ENCODE measurements around the gene RIOK1.
A peak's percentile ranks its signal among the peaks of the same experiment; 100 is the strongest.

RIOK1 gene

DNA sequence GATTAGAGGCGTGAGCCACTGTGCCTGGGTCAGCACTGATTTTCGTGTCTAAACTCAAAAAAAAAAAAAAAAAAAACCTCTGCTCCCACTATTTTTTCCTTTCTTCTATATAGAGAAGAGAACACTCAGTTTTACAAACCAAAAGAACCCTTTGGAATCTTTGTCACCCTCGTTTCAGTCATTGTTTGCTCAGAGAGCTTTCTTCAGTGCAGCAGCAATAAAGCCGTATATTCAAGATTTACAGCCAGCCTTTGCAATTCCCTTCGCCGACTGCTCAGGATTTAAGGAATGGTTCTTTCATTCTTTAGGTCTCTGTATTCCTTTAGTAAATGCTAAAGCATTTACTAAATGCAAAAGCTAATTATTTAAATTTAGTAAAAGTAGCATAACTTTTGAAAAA, 20.1 kb downstream of the RIOK1 start:
- DNase-seq (ENCODE audit: low spot score), result no peak

DNA sequence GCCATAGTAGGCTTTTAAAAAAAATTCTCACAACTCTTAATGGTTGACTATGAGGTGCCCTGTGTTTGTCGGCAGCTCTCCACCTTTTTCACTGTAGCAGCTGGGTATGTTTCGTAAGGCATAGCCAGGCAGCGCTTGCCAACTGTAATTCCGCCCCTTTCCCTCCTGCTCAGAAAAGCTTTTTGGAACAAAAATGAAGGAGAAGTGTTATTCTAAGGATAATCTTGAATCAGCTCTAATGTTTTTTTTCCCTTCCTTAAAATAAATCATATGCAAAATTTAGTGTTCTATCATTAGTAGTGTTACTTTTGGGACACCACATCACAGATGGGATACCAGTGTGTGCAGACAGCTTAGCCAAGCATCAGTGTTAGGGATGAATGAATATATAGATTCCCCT, 21.2 kb downstream of the RIOK1 start:
- no peak for DNase-seq (ENCODE audit: low spot score)

DNA sequence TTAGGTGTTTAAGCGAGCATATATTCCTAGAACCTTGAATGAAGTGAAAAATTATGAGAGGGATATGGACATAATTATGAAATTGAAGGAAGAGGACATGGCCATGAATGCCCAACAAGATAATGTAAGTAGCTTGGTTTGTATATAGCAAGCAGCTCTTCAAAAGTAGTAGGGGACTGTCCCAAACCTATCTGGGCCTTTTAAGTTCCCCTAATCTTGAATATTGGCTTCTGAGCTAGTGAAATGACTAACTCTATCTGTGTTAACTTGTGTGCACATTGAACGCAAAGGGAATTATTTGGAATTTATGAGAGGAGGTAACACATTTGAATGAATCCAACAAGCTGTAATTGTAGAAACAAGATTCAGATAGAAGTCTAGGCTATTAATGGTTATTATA, 21.7 kb downstream of the RIOK1 start:
- DNase-seq (ENCODE audit: low spot score), result no peak

DNA sequence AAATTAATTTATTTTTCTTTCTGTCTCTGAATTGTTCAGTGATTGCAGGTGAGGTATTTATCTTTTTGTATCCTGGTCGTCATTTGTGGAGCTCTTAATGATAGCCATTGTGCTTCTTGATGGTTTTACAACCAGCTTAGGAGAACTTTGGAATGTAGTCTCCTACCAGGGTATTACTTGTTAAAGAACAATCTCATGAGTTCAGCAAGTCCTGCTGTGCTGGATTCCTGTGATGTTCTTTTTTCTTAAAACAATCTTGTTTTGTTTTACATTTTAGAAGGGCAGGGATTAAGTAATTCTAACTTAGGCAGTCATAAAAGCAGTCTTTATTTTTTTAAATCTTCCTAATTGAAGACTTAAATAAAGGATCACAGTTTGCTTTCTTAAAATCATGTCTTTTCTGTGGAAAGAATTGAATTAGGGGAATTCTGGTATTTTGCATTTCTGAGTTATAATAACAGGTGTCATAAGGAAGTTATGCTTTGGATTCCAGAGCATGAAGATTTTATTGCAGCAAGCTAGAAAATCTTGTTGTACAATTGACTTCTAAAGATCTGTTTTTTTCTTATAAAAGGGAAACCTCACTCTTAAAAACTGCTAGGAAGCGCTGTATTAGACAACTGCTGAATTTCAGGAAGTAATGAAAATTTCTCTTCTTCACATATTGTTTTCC, 23.7 kb downstream of the RIOK1 start:
- peak; percentile 29 for DNase-seq (ENCODE audit: low spot score)

DNA sequence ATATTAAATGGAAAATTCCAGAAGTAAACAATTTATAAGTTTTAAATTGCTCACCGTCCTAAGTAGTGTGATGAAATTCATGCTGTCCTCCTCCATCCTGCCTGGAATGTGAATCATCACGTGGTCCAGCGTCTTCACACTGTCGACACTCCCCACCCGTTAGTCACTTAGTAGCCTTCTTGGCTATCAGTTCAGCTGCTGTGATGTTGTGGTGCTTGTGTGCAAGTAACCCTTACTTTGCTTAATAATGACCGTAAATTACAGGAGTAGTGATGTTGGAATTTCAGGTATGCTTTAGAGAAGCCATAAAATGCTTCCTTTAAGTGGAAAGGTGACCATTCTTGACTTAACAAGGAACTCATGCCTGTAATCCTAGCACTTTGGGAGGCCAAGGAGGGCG, 25.2 kb downstream of the RIOK1 start:
- DNase-seq (ENCODE audit: low spot score), result no peak

DNA sequence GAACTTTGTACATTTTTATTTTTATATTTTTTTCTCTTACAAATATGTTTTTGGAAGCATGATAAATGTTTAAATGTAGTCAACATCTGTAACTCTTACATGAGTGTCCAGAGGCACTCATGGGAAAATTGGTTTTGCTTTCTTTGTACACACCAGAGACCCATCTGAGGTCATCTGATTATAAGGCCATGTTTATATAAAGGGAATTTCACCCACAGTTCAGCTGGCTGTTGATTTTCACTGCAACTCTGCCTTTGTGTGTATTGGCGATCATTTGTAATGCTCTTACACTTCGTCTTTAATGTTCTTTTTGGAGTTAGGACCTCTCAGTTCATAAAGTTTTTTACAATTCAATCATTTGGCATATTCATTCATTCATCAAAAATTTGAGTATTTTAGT, 28.1 kb downstream of the RIOK1 start:
- no peak for DNase-seq (ENCODE audit: low spot score)

DNA sequence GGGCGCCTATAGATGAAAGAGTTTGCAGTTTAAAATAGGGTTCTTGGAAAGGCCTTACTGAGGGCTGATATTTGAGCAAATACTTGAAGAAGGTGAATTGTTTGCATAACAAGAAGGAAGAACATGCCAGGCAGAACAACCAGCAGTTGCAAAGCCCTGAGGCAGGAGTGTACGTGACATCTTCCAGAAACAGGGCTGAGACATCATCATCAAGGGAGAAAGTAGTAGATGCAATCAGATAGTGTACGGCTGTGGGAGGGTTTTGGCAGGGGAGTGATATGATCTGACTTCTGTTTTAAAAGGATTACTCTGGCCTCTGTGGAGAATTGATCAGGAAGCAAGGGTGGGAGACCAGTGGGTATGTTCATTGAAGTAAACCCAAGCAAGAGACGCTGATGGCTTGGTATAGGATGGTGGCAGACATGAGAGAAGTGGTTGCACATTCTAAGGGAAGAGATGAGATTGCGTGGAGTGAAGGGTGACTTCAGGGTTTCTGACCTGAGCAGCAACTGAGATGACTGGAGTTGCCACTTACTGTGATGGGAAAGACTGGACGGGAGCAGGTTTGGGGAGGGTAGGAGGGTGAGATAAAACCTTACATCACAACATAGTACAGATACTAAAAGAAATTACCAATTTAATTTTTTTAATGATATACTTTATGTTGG, 28.8 kb downstream of the RIOK1 start:
- DNase-seq (ENCODE audit: low spot score), result no peak

DNA sequence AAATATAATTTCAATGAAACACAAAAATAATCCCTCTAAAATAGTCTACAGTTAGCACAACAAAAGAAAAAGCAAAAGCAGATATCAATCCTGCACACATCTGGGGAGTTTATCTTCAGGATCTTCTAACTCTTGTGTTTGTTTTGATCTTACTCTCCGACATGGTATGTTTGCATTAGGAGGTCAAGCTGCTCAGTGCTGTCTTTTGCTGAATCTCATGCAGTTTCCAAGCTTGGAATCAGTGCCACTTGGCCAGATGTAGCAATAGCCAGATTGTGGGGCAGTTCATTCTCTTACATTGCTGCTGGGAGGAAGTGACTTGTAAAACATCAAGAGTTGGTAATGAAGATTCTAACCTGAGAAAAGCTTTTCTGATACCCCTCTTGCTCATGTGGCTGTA, 29.5 kb downstream of the RIOK1 start:
- DNase-seq (ENCODE audit: low spot score), result no peak

DNA sequence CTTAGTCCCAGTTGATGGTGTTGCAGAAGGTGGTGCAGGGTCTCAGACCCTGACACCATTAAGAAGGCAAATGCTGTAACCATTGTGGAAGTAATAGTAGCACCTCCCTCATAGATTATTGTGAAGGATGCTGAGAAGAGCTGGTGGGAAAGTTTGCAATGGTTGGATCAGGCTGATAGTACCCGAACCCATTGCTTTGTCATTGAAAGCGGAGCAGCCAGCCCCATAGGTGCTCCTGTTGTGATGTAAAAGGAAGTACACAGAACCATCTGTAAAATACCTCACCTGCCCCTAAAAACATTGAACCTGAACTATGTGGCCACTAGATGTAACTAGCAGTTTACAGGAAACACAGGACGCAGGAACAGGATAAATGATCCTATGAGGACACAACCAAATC, 31.5 kb downstream of the RIOK1 start:
- DNase-seq (ENCODE audit: low spot score), result peak; percentile 25

DNA sequence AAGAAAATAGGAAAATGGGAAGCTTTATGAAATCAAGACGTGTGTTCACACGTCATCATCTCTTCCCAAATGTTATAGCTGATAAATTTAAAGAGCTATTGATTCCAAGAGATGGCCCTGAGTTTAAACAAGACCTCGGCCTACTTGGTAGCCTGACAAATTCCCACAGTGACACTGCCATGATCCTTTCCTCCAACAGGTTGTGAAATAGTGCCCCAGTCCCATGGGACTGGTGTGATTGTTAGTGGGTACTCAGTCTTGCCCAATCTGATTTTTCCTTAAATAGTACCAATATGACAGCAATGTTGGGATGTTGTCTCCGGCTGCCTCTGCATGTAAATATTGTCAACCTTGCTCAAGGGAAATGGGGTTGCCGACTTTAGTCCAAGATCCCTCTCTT, 34.5 kb downstream of the RIOK1 start:
- DNase-seq (ENCODE audit: low spot score), result no peak

DNA sequence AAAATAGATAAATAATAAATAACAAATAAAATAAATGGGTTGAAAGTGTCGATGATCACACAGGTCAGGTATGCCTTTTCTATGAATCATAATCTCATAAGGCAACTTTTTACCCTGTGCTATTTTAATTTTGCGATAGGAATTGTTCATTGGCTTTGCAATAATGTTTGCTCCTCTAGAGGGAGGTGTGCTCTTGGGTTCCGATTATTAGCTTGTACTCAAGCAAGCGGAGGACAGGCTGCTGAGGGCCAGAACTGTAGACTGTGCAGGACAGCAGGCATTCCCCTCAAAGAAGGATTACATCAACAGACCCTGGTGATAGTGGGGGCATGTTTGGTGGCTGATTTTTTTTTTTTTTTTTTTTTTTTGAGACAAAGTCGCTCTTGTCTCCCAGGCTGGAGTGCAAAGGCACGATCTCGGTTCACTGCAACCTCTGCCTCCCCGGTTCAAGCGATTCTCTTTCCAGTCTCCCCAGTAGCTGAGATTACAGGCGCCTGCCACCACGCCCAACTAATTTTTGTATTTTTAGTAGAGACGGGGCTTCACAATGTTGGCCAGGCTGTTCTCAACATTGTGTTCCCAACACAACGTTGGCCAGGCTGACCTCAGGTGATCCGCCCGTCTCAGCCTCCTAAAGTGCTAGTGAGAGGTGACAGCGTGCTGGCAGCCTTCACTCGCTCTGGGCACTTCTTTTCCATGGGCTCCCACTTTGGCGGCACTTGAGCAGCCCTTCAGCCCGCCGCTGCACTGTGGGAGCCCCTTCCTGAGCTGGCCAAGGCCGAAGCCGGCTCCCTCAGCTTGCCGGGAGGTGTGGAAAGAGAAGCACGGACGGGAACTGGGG, 35.6 kb downstream of the RIOK1 start:
- DNase-seq (ENCODE audit: low spot score), result peak; percentile 45

DNA sequence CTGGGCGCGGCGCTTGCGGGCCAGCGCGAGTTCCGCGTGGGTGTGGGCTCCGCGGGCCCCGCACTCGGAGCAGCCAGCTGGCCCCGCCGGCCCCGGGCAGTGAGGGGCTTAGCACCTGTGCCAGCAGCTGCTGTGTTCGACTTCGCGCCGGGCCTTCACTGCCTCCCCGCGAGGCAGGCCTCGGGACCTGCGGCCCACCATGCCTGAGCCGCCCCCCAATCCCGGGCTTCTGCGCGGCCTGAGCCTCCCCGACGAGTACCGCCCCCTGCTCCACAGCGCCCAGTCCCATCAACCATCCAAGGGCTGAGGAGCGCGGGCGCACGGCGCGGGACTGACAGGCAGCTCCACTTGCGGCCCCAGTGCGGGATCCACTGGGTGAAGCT, 36.2 kb downstream of the RIOK1 start:
- no peak for DNase-seq (ENCODE audit: low spot score)

DNA sequence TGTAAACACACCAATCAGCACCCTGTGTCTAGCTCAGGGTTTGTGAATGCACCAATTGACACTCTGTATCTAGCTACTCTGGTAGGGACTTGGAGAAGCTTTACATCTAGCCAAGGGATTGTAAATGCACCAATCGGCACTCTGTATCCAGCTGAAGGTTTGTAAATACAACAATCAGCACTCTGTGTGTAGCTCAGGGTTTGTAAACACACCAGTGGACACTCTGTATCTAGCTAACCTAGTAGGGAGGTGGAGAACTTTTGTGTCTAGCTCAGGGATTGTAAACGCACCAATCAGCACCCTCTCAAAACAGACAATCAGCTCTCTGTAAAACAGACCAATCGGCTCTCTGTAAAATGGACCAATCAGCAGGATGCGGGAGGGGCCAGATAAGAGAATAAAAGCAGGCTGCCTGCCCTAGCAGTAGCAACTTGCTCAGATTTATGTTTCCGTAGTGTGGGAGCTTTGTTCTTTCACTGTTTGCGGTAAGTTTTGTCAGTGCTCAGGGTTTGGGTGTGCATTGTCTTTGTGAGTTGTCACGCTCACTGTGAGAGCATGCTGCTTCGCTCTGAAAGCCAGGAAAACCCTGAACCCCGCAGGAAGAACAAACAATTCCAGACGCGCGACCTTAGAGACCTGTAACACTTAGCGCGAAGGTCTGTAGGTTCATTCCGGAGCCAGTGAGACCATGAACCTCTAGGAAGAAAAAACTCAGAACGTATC, 37.0 kb downstream of the RIOK1 start:
- DNase-seq (ENCODE audit: low spot score), result no peak

DNA sequence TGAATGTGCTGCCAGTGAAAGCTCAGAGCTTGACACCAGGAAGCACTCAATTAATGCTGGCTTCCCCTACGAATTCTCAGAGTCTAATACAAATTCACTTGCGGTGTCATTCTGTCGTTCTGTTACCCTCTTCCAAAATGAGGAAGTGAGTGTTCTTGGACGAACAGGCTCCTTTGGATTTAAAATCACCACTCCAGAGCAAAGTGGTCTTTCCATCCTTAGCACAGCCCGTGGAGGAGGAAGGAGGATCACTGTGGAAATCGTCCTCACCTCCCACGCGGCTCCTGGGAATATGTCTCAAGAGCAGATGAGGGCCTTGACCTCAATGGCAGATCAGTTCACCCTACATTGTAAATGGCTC, 41.7 kb downstream of the RIOK1 start:
- DNase-seq (ENCODE audit: low spot score), result no peak

DNA sequence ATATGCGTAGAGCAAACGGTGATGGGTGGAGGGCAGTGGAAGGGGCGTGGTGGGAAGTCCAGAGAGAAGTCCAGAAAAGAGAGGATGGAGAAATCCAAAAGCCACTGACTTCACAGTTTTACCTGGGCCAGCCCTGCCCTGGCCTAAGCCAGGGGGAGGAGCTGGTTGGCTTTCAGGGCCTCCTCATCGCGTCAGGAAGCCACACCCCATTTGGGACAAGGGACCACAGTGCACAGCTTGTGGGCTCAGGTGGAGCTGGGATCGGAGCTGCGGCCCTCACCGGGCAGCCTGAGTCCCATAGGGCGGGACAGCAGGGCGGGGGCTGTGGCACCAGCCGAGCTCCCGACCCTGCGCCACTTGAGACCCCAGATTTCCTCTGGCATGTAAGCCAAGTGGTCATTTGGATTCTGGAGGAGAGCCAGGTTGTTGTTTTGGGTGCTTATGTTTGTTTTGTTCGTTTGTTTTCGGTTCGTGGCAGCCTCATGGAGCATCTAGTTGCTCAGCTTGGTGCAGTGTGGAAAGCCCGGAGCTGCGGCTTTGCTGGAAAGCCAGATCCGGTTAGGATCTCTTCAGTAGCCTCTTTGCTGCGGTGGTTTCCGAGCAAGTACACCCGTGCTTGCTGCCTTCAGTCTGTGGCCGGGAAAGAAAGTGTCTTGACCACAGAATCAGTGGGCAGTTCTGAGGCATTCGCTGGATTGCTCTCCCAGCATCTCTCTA, 42.2 kb downstream of the RIOK1 start:
- DNase-seq (ENCODE audit: low spot score), result peak; percentile 62

DNA sequence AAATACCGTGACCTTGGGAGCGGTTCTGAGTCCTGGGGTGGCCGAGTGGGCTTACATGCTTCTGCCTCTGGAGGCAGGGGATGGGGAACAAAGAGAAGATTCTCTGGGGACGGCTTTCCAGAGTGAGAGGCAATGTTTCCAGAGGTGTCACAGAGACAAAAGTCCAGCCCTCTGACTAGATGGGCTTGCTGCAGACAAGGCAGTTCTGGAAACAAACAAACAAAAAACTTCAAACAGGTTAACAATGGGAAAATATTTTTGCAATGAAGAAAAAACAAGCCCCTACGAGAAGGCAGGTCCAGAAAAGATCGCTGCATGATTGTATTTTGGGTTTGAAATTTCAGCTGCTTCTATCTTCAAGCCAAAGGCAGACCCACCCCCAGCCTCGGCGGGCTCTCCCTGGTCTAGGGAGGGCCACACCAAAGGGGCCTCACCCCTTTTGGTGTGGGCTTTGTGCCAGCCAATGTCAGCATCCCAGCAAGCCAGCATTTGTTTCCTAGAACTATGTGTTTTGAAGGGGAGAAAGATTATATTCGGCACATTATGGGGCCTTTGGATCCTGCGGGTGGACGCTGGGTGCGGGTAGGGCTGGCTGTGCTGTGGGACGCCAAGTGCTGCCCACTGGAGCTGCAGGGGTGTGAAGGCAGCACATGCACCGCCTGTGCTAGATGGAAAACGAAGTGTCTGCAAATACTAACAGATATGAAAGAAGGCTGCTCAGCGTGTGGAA, 42.9 kb downstream of the RIOK1 start:
- DNase-seq (ENCODE audit: low spot score), result no peak

DNA sequence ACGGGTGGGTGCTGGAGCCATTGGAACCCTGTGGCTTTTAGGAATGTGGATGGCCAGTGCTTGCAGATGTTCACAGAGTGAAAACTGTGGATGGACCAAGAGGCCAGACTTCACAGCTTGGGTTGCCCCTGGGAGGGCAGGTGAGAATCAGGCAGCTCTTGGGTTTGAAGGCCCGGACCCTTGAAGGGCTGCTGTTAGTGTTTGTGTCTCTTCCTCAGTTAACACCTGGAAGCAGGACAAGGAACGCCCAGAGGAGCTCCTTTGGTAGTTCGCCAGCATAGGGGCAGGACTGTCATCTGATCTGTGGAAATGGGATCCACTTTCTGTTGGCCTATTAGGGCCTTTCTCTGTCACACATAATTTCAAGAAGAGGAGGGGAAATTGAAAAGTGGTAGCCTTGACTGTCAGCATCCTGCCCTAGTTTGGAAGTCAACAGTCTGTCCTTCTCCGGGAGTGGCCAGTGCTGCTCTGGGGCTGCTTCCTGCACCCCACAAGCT, 43.6 kb downstream of the RIOK1 start:
- DNase-seq (ENCODE audit: low spot score), result peak; percentile 38

DNA sequence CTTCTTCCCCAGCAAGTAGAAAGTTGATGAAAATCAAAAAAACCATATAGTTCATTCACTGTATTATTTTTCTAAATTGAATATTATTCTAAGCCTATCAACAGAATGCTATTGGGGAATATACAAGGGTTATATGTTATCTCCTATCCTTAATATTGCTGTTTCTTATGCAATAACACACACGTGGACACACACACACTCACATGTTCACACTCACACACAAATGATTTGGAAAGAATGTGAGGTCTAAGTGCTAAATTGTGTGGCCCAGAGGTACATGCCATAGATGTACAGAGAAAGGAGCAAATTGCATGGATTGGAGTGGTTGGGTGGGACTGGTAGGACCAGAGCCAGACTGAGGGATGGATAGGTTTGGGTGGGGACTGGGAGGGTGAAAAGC, 45.1 kb downstream of the RIOK1 start:
- DNase-seq (ENCODE audit: low spot score), result no peak

DNA sequence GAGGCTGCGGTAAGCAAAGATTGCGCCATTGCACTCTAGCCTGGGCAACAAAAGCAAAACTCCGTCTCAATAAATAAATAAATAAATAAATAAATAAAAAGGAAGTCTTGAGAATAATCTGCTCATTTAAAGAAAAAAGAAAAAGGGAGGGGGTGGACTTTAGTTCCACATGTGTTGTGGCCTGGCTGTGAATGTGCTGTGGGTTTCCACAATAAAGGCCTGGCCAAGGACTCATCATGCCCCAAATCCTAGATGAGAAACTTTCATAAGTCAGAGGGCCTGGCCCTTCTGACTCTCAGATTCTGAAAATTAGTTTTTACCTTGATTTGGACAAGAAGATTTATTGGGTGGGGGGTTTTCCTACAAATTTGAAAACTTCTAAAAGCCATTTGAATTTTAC, 48.4 kb downstream of the RIOK1 start:
- DNase-seq (ENCODE audit: low spot score), result no peak

DNA sequence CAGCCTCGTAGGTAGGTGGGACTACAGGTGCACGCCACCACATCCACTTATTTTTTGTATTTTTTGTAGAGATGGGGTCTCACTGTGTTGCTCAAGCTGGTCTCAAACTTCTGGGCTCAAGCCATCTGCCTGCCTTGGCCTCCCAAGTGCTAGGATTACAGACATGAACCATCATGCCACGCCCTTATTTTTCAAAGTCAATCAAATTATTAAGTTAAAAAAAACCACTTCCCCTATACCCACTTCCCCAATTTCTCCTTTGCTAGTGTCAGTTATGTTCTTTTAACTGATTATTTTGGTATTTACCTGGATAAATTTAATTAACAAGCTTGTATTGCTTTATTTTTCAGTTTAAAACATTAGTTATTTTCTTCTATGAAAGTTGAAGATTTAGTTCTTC, 49.6 kb downstream of the RIOK1 start:
- DNase-seq (ENCODE audit: low spot score), result no peak

DNA sequence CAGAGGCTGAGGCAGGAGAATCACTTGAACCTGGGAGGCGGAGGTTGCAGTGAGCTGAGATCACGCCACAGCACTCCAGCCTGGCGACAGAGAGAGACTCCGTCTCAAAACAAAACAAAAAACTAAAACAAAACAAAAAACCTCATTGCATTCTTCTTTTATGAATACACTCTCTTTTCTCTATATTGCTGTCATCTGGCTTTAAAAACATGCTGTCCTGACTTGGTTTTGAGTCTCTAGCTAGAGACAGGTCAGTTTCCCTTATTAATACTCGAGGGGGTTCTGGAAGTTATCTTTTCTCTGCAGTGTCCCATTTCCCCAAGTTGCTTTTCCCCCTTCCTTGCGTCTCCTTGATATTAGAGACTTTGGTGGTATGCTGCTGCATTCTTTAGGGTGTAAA, 50.9 kb downstream of the RIOK1 start:
- DNase-seq (ENCODE audit: low spot score), result no peak
